ENCODE data around the gene HDGFL2.
"Not testable (repeated sequence)": the region's sequence is repeated elsewhere in the genome, so short reads cannot be mapped to it uniquely, and the experiment has no call there.

The HDGFL2 gene

DNA sequence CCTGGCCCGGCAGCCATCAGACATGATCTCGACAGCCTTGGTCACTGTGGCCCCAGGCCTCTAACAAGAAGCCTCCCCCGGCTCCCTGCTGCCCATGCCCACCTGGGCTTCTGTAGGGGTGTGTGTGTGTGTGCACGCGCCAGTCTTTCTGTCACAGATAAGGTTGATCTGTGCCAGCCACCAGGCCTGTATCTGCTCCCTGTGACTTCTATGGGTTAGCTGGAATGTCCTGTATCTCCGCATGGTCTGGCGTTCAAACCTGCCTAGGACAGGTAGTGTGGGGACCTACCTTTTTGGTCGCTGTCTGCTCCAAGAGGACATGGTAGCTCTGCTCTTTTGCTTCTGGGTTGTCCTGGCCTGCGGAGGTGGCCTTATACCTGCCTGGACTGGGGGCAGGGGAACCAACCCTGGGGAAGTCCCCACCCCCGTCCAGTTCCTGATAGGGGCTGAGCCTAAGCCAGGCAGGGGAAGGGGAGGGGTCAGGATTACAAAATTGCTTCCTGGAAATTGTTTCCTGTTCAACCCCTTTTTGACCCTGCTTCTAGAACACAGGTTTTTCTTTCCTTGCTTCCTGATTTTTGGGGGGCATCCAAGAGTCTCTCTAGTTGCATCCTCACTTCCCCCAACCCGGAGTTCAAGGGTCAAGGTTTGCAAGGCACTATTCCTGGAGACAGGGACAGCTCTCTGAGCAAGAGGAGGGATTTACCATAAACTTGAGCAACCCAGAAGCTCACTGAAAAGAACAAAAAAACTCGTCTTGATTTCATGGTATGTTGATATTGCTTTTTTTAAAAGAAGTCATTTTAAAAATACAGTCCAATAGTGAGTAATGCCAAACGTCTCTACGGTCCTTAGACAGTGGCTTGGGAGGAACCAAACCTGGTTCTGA, 67.8 kb downstream of the HDGFL2 start, which contains the start of gene LRG1:
Gene LRG1 (minus strand): TSS at position 344 of the 889 bp plus-strand sequence. CDS start 23 bp downstream, at position 321.
- Histone ChIP-seq H3K9ac (ENCODE audit: low read length) (no peak within 1 kb of the TSS), H3K9me3 (replicated peaks; ENCODE audit: insufficient read depth, low read length) (no peaks in the 10 kb centered on the region), H3K36me3 (replicated peaks; ENCODE audit: insufficient read depth, low read length) (no peaks in the 10 kb centered on the region), H3F3A (ENCODE audit: insufficient read depth, low read length) (no peaks in the 10 kb centered on the region), H3K27me3 (replicated peaks; ENCODE audit: insufficient read depth, low read length) (peaks cover 71% of the 10 kb centered on the region), H3K4me1 (ENCODE audit: low read length) (peaks cover 5% of the 10 kb centered on the region; the same call in 1 of the 2 replicates), H3K4me2 (ENCODE audit: low read depth, low read length) (peak within 1 kb of the TSS; percentile 3; the same call in 1 of the 2 replicates), H2AFZ (ENCODE audit: low read length) (peak within 1 kb of the TSS; percentile 26), H3K27ac (ENCODE audit: low read length) (no peak within 1 kb of the TSS), H3K4me3 (ENCODE audit: low read length) (no peak within 1 kb of the TSS), H3K79me2 (ENCODE audit: low read length) (no peaks in the 10 kb centered on the region), H3K9me2 (replicated peaks; ENCODE audit: insufficient read depth, low read length) (no peaks in the 10 kb centered on the region), H4K20me1 (ENCODE audit: insufficient read depth, low read length) (no peaks in the 10 kb centered on the region)
- TF ChIP-seq, protein P1, sequence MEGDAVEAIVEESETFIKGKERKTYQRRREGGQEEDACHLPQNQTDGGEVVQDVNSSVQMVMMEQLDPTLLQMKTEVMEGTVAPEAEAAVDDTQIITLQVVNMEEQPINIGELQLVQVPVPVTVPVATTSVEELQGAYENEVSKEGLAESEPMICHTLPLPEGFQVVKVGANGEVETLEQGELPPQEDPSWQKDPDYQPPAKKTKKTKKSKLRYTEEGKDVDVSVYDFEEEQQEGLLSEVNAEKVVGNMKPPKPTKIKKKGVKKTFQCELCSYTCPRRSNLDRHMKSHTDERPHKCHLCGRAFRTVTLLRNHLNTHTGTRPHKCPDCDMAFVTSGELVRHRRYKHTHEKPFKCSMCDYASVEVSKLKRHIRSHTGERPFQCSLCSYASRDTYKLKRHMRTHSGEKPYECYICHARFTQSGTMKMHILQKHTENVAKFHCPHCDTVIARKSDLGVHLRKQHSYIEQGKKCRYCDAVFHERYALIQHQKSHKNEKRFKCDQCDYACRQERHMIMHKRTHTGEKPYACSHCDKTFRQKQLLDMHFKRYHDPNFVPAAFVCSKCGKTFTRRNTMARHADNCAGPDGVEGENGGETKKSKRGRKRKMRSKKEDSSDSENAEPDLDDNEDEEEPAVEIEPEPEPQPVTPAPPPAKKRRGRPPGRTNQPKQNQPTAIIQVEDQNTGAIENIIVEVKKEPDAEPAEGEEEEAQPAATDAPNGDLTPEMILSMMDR (IDR thresholded peaks at IDR 0.05; ENCODE audit: low read length) = no peak
- TF ChIP-seq EZH2phosphoT487 (IDR thresholded peaks at IDR 0.05; ENCODE audit: low read length) = no peak
- TF ChIP-seq EZH2 (optimal IDR thresholded peaks at IDR 0.05; ENCODE audit: low read depth, low read length) = no peak
- DNase-seq = no peak

DNA sequence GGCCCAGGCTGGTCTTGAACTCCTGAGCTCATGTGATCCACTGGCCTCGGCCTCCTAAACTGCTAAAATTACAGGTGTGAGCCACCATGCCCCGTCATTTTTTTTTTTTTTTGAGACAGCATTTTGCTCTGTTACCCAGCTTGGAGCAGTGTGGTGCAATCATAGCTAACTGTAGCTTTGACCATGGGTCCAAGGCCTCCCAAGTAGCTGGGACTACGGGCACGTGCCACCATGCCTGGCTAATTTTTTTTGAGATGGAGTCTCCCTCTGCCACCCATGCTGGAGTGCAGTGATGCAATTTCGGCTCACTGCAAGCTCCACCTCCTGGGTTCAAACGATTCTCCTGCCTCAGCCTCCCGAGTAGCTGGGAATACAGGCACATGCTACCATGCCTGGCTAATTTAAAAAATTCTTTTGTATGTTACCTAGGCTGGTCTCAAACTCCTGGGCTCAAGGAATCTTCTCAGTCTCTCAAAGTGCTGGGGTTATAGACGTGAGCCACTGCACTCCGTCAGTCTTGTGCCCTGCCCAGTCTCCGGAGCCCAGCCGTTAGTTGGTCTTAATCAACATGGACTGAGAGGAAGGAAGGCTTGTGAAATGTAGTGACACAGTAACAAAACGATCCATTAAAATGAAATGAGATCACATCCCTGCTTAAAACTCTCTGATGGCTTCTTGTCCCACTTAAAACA, 69.2 kb downstream of the HDGFL2 start:
- TF ChIP-seq EZH2phosphoT487 (IDR thresholded peaks at IDR 0.05; ENCODE audit: low read length) (no peak), EZH2 (optimal IDR thresholded peaks at IDR 0.05; ENCODE audit: low read depth, low read length) (no peak)
- TF ChIP-seq, protein P1 (IDR thresholded peaks at IDR 0.05; ENCODE audit: low read length) = no peak
- no peak overlapping the region for H3K27ac ChIP-seq (ENCODE audit: low read length)
- no peaks in the 10 kb centered on the region for H3K9me3 ChIP-seq (replicated peaks; ENCODE audit: insufficient read depth, low read length)
- H3K9me2 ChIP-seq (replicated peaks; ENCODE audit: insufficient read depth, low read length) = no peaks in the 10 kb centered on the region
- no peaks in the 10 kb centered on the region for H3F3A ChIP-seq (ENCODE audit: insufficient read depth, low read length)
- peaks cover 5% of the 10 kb centered on the region; the same call in 1 of the 2 replicates for H3K4me1 ChIP-seq (ENCODE audit: low read length)
- H3K36me3 ChIP-seq (replicated peaks; ENCODE audit: insufficient read depth, low read length) = no peaks in the 10 kb centered on the region
- H2AFZ ChIP-seq (ENCODE audit: low read length) = no peak overlapping the region
- H3K79me2 ChIP-seq (ENCODE audit: low read length) = no peaks in the 10 kb centered on the region
- DNase-seq = no peak
- H3K4me3 ChIP-seq (ENCODE audit: low read length) = no peak overlapping the region
- H4K20me1 ChIP-seq (ENCODE audit: insufficient read depth, low read length) = no peaks in the 10 kb centered on the region
- no peak overlapping the region for H3K9ac ChIP-seq (ENCODE audit: low read length)
- no peak overlapping the region for H3K4me2 ChIP-seq (ENCODE audit: low read depth, low read length)
- peaks cover 71% of the 10 kb centered on the region for H3K27me3 ChIP-seq (replicated peaks; ENCODE audit: insufficient read depth, low read length)

DNA sequence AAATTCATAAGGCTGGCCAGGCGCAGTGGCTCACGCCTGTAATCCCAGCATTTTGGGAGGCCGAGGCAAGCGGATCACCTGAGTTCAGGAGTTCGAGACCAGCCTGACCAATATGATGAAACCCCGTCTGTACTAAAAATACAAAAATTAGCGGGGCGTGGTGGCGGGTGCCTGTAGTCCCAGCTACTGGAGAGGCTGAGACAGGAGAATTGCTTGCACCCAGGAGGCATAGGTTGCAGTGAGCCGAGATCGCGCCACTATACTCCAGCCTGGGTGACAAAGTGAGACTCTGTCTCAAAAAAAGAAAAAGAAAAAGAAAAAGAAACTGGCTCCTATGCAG, 69.7 kb downstream of the HDGFL2 start:
- H3K36me3 ChIP-seq (replicated peaks; ENCODE audit: insufficient read depth, low read length); H3K4me1 ChIP-seq (ENCODE audit: low read length); H4K20me1 ChIP-seq (ENCODE audit: insufficient read depth, low read length); H3K9me2 ChIP-seq (replicated peaks; ENCODE audit: insufficient read depth, low read length); H3K27ac ChIP-seq (ENCODE audit: low read length); H2AFZ ChIP-seq (ENCODE audit: low read length); H3K79me2 ChIP-seq (ENCODE audit: low read length); H3K9me3 ChIP-seq (replicated peaks; ENCODE audit: insufficient read depth, low read length); H3K9ac ChIP-seq (ENCODE audit: low read length); H3K4me2 ChIP-seq (ENCODE audit: low read depth, low read length); H3K4me3 ChIP-seq (ENCODE audit: low read length); H3F3A ChIP-seq (ENCODE audit: insufficient read depth, low read length); DNase-seq: not testable (repeated sequence)
- H3K27me3 ChIP-seq (replicated peaks; ENCODE audit: insufficient read depth, low read length) = peaks cover 69% of the 10 kb centered on the region
